ENCODE data around the gene CD40LG.

Gene CD40LG

GRCh38 chrX:136652822-136653723 lies 5.1 kb downstream of the CD40LG start:
- no peak overlapping the region for H3K4me3 ChIP-seq (ENCODE audit: low read depth in 1 of 2, low read length in 2 of 2)
- no peaks in the 10 kb centered on the region for H3K36me3 ChIP-seq (ENCODE audit: control insufficient read depth in 1 of 2, insufficient read depth in 2 of 2, low read length in 2 of 2)

GRCh38 chrX:136656361-136656964 lies 8.5 kb downstream of the CD40LG start:
- Histone ChIP-seq H3K4me3 (ENCODE audit: low read depth in 1 of 2, low read length in 2 of 2) (no peak overlapping the region), H3K9me3 (ENCODE audit: control insufficient read depth in 1 of 2, low read length in 2 of 2) (no peaks in the 10 kb centered on the region)

More at GRCh38 chrX:136652822-136653723, 5.1 kb downstream of the CD40LG start:
- H3K9me3 ChIP-seq (ENCODE audit: control insufficient read depth in 1 of 2, low read length in 2 of 2) = no peaks in the 10 kb centered on the region
- no peak overlapping the region for H3K27ac ChIP-seq (ENCODE audit: low read length)
- no peaks in the 10 kb centered on the region for H3K4me1 ChIP-seq (ENCODE audit: control insufficient read depth in 1 of 2, insufficient read depth in 2 of 2, low read length in 2 of 2)
- H3K27me3 ChIP-seq (ENCODE audit: low read depth, low read length) = no peaks in the 10 kb centered on the region

GRCh38 chrX:136658151-136658550 lies 10.2 kb downstream of the CD40LG start:
- H3K36me3 ChIP-seq (ENCODE audit: control insufficient read depth in 1 of 2, insufficient read depth in 2 of 2, low read length in 2 of 2) = no peaks in the 10 kb centered on the region
- no peaks in the 10 kb centered on the region for H3K9me3 ChIP-seq (ENCODE audit: control insufficient read depth in 1 of 2, low read length in 2 of 2)
- H3K27ac ChIP-seq (ENCODE audit: low read length) = no peak overlapping the region
- no peaks in the 10 kb centered on the region for H3K27me3 ChIP-seq (ENCODE audit: low read depth, low read length)
- H3K4me1 ChIP-seq (ENCODE audit: control insufficient read depth in 1 of 2, insufficient read depth in 2 of 2, low read length in 2 of 2) = no peaks in the 10 kb centered on the region
- no peak overlapping the region for H3K4me3 ChIP-seq (ENCODE audit: low read depth in 1 of 2, low read length in 2 of 2)

More at GRCh38 chrX:136656361-136656964, 8.5 kb downstream of the CD40LG start:
- Histone ChIP-seq H3K4me1 (ENCODE audit: control insufficient read depth in 1 of 2, insufficient read depth in 2 of 2, low read length in 2 of 2) (no peaks in the 10 kb centered on the region), H3K27ac (ENCODE audit: low read length) (no peak overlapping the region), H3K27me3 (ENCODE audit: low read depth, low read length) (no peaks in the 10 kb centered on the region), H3K36me3 (ENCODE audit: control insufficient read depth in 1 of 2, insufficient read depth in 2 of 2, low read length in 2 of 2) (no peaks in the 10 kb centered on the region)

- Histone ChIP-seq H3K27ac (ENCODE audit: low read length) (no peak overlapping the region), H3K4me1 (ENCODE audit: control insufficient read depth in 1 of 2, insufficient read depth in 2 of 2, low read length in 2 of 2) (no peaks in the 10 kb centered on the region), H3K4me3 (ENCODE audit: low read depth in 1 of 2, low read length in 2 of 2) (no peak overlapping the region), H3K27me3 (ENCODE audit: low read depth, low read length) (no peaks in the 10 kb centered on the region), H3K9me3 (ENCODE audit: control insufficient read depth in 1 of 2, low read length in 2 of 2) (no peaks in the 10 kb centered on the region), H3K36me3 (ENCODE audit: control insufficient read depth in 1 of 2, insufficient read depth in 2 of 2, low read length in 2 of 2) (no peaks in the 10 kb centered on the region)
These were observed 11.2 kb downstream of the CD40LG start for GRCh38 chrX:136659174-136659573.

GRCh38 chrX:136660896-136661295 lies 12.9 kb downstream of the CD40LG start:
- Histone ChIP-seq H3K4me3 (ENCODE audit: low read depth in 1 of 2, low read length in 2 of 2) (no peak overlapping the region), H3K9me3 (ENCODE audit: control insufficient read depth in 1 of 2, low read length in 2 of 2) (no peaks in the 10 kb centered on the region), H3K36me3 (ENCODE audit: control insufficient read depth in 1 of 2, insufficient read depth in 2 of 2, low read length in 2 of 2) (peaks cover 4 to 15% of the 10 kb centered on the region in 2 donors), H3K27me3 (ENCODE audit: low read depth, low read length) (no peaks in the 10 kb centered on the region), H3K27ac (ENCODE audit: low read length) (no peak overlapping the region), H3K4me1 (ENCODE audit: control insufficient read depth in 1 of 2, insufficient read depth in 2 of 2, low read length in 2 of 2) (no peaks in the 10 kb centered on the region)

GRCh38 chrX:136662104-136662503 lies 14.1 kb downstream of the CD40LG start:
- Histone ChIP-seq H3K9me3 (ENCODE audit: control insufficient read depth in 1 of 2, low read length in 2 of 2) (no peaks in the 10 kb centered on the region), H3K27ac (ENCODE audit: low read length) (no peak overlapping the region)

GRCh38 chrX:136662976-136663375 lies 15.0 kb downstream of the CD40LG start:
- Histone ChIP-seq H3K27ac (ENCODE audit: low read length) (no peak overlapping the region), H3K4me1 (ENCODE audit: control insufficient read depth in 1 of 2, insufficient read depth in 2 of 2, low read length in 2 of 2) (no peaks in the 10 kb centered on the region), H3K36me3 (ENCODE audit: control insufficient read depth in 1 of 2, insufficient read depth in 2 of 2, low read length in 2 of 2) (peaks cover 10 to 28% of the 10 kb centered on the region in 2 donors), H3K9me3 (ENCODE audit: control insufficient read depth in 1 of 2, low read length in 2 of 2) (no peaks in the 10 kb centered on the region), H3K4me3 (ENCODE audit: low read depth in 1 of 2, low read length in 2 of 2) (no peak overlapping the region), H3K27me3 (ENCODE audit: low read depth, low read length) (no peaks in the 10 kb centered on the region)

More at GRCh38 chrX:136662104-136662503, 14.1 kb downstream of the CD40LG start:
- Histone ChIP-seq H3K4me1 (ENCODE audit: control insufficient read depth in 1 of 2, insufficient read depth in 2 of 2, low read length in 2 of 2) (no peaks in the 10 kb centered on the region), H3K36me3 (ENCODE audit: control insufficient read depth in 1 of 2, insufficient read depth in 2 of 2, low read length in 2 of 2) (peaks cover 10 to 23% of the 10 kb centered on the region in 2 donors), H3K4me3 (ENCODE audit: low read depth in 1 of 2, low read length in 2 of 2) (no peak overlapping the region), H3K27me3 (ENCODE audit: low read depth, low read length) (no peaks in the 10 kb centered on the region)

- peaks cover 19 to 38% of the 10 kb centered on the region in 2 donors for H3K36me3 ChIP-seq (ENCODE audit: control insufficient read depth in 1 of 2, insufficient read depth in 2 of 2, low read length in 2 of 2)
- H3K4me1 ChIP-seq (ENCODE audit: control insufficient read depth in 1 of 2, insufficient read depth in 2 of 2, low read length in 2 of 2) = no peaks in the 10 kb centered on the region
- no peaks in the 10 kb centered on the region for H3K9me3 ChIP-seq (ENCODE audit: control insufficient read depth in 1 of 2, low read length in 2 of 2)
- H3K4me3 ChIP-seq (ENCODE audit: low read depth in 1 of 2, low read length in 2 of 2) = no peak overlapping the region
- no peak overlapping the region for H3K27ac ChIP-seq (ENCODE audit: low read length)
- H3K27me3 ChIP-seq (ENCODE audit: low read depth, low read length) = no peaks in the 10 kb centered on the region
These were observed 17.4 kb downstream of the CD40LG start for GRCh38 chrX:136665258-136665900.

- Histone ChIP-seq H3K36me3 (ENCODE audit: control insufficient read depth in 1 of 2, insufficient read depth in 2 of 2, low read length in 2 of 2) (peaks cover 23 to 38% of the 10 kb centered on the region in 2 donors), H3K27ac (ENCODE audit: low read length) (no peak overlapping the region)
These were observed 18.1 kb downstream of the CD40LG start for GRCh38 chrX:136666088-136666487.

GRCh38 chrX:136667446-136668168 lies 19.6 kb downstream of the CD40LG start:
- Histone ChIP-seq H3K4me1 (ENCODE audit: control insufficient read depth in 1 of 2, insufficient read depth in 2 of 2, low read length in 2 of 2) (no peaks in the 10 kb centered on the region), H3K27ac (ENCODE audit: low read length) (no peak overlapping the region), H3K9me3 (ENCODE audit: control insufficient read depth in 1 of 2, low read length in 2 of 2) (no peaks in the 10 kb centered on the region), H3K27me3 (ENCODE audit: low read depth, low read length) (no peaks in the 10 kb centered on the region), H3K4me3 (ENCODE audit: low read depth in 1 of 2, low read length in 2 of 2) (no peak overlapping the region), H3K36me3 (ENCODE audit: control insufficient read depth in 1 of 2, insufficient read depth in 2 of 2, low read length in 2 of 2) (peaks cover 32 to 48% of the 10 kb centered on the region in 2 donors)

More at GRCh38 chrX:136666088-136666487, 18.1 kb downstream of the CD40LG start:
- H3K4me3 ChIP-seq (ENCODE audit: low read depth in 1 of 2, low read length in 2 of 2) = no peak overlapping the region
- no peaks in the 10 kb centered on the region for H3K9me3 ChIP-seq (ENCODE audit: control insufficient read depth in 1 of 2, low read length in 2 of 2)
- no peaks in the 10 kb centered on the region for H3K4me1 ChIP-seq (ENCODE audit: control insufficient read depth in 1 of 2, insufficient read depth in 2 of 2, low read length in 2 of 2)
- H3K27me3 ChIP-seq (ENCODE audit: low read depth, low read length) = no peaks in the 10 kb centered on the region

Data from muscle layer of duodenum (tissue), 2 donors.